Parathyroid adenoma (tissue), 2 donors: Measurements from ENCODE around the gene NBAS.
"Not testable (repeated sequence)": the region's sequence is repeated elsewhere in the genome, so short reads cannot be mapped to it uniquely, and the experiment has no call there.

Experiments
- H2AFZ ChIP-seq: fragments of 300-600 bp; sonication (generic); one replicate; pipeline ENCODE4 v1.7.0; 2017; ENCODE audit warnings: antibody characterized with exemption, mild to moderate bottlenecking
- H3K27ac ChIP-seq: fragments of 300-600 bp; sonication (generic); one replicate; pipeline ENCODE4 v1.7.0; 2017
- H3K27me3 ChIP-seq: fragments of 300-600 bp; sonication (generic); one replicate; pipeline ENCODE4 v1.7.0; 2017; ENCODE audit warnings: low read length; ENCODE audit not compliant: control insufficient read depth, insufficient read depth
- H3K36me3 ChIP-seq: fragments of 300-600 bp; sonication (generic); one replicate; pipeline ENCODE4 v1.7.0; 2017; ENCODE audit warnings: low read length; ENCODE audit not compliant: control insufficient read depth, insufficient read depth
- H3K4me1 ChIP-seq: fragments of 300-600 bp; sonication (generic); one replicate; pipeline ENCODE4 v1.7.0; 2017; ENCODE audit warnings: control low read depth
- H3K4me2 ChIP-seq: fragments of 300-600 bp; sonication (generic); one replicate; pipeline ENCODE4 v1.7.0; 2017; ENCODE audit warnings: low read length
- H3K4me3 ChIP-seq: fragments of 300-600 bp; sonication (generic); one replicate; pipeline ENCODE4 v1.7.0; 2017; ENCODE audit warnings: low read depth, low read length
- H3K79me2 ChIP-seq: fragments of 300-600 bp; sonication (generic); one replicate; pipeline ENCODE4 v1.7.0; 2017; ENCODE audit warnings: control low read depth
- H3K9ac ChIP-seq: fragments of 300-600 bp; sonication (generic); one replicate; pipeline ENCODE4 v1.7.0; 2017; ENCODE audit warnings: mild to moderate bottlenecking
- H3K9me3 ChIP-seq: fragments of 300-600 bp; sonication (generic); one replicate; pipeline ENCODE4 v1.7.0; 2017; ENCODE audit warnings: low read length; ENCODE audit not compliant: control insufficient read depth
- CTCF ChIP-seq: fragments of 300-600 bp; sonication (generic); IDR thresholded peaks from one replicate; pipeline ENCODE4 v1.7.0; 2017; ENCODE audit warnings: antibody characterized with exemption, mild to moderate bottlenecking
- donor health status: primary hyperparathyroidism.

Gene NBAS

GRCh38 chr2:15447381-15447780 lies 113.8 kb downstream of the NBAS start:
- H3K27me3 ChIP-seq = no peaks in the 10 kb centered on the region
- no peak overlapping the region for H3K9ac ChIP-seq
- TF ChIP-seq CTCF = no peak
- H3K4me3 ChIP-seq = no peak overlapping the region
- H3K4me1 ChIP-seq = peaks cover 5% of the 10 kb centered on the region
- no peak overlapping the region for H3K4me2 ChIP-seq
- H2AFZ ChIP-seq = no peak overlapping the region
- H3K36me3 ChIP-seq = no peaks in the 10 kb centered on the region
- H3K27ac ChIP-seq = no peak overlapping the region
- no peaks in the 10 kb centered on the region for H3K79me2 ChIP-seq
- no peaks in the 10 kb centered on the region for H3K9me3 ChIP-seq

GRCh38 chr2:15446961-15447360 lies 114.2 kb downstream of the NBAS start:
- Histone ChIP-seq H3K27me3 (no peaks in the 10 kb centered on the region), H3K36me3 (no peaks in the 10 kb centered on the region), H3K4me2 (no peak overlapping the region), H2AFZ (no peak overlapping the region), H3K9me3 (no peaks in the 10 kb centered on the region), H3K4me1 (peaks cover 5% of the 10 kb centered on the region), H3K4me3 (no peak overlapping the region), H3K79me2 (no peaks in the 10 kb centered on the region), H3K9ac (no peak overlapping the region), H3K27ac (no peak overlapping the region)
- TF ChIP-seq CTCF = no peak

GRCh38 chr2:15445891-15446562 lies 115.1 kb downstream of the NBAS start:
- no peak overlapping the region for H2AFZ ChIP-seq

GRCh38 chr2:15439768-15440524 lies 121.2 kb downstream of the NBAS start:
- not testable (repeated sequence) for H3K9me3 ChIP-seq, H2AFZ ChIP-seq, H3K27me3 ChIP-seq

More at GRCh38 chr2:15445891-15446562, 115.1 kb downstream of the NBAS start:
- Histone ChIP-seq H3K4me3 (no peak overlapping the region), H3K9me3 (no peaks in the 10 kb centered on the region), H3K4me2 (no peak overlapping the region), H3K4me1 (peaks cover 5% of the 10 kb centered on the region), H3K27me3 (no peaks in the 10 kb centered on the region), H3K9ac (no peak overlapping the region), H3K36me3 (no peaks in the 10 kb centered on the region), H3K79me2 (no peaks in the 10 kb centered on the region), H3K27ac (no peak overlapping the region)
- TF ChIP-seq CTCF = no peak

GRCh38 chr2:15439366-15439765 lies 121.8 kb downstream of the NBAS start:
- H3K27me3 ChIP-seq, H3K4me2 ChIP-seq, H3K9me3 ChIP-seq, H3K4me3 ChIP-seq, H3K4me1 ChIP-seq, H3K9ac ChIP-seq, H3K27ac ChIP-seq, H2AFZ ChIP-seq, H3K79me2 ChIP-seq, H3K36me3 ChIP-seq: not testable (repeated sequence)

More at GRCh38 chr2:15439768-15440524, 121.2 kb downstream of the NBAS start:
- H3K79me2 ChIP-seq, H3K36me3 ChIP-seq, H3K9ac ChIP-seq, H3K4me2 ChIP-seq, H3K4me3 ChIP-seq, H3K4me1 ChIP-seq, H3K27ac ChIP-seq: not testable (repeated sequence)
